Right cardiac atrium (tissue), 5 donors: Measurements from ENCODE around the gene LMAN2. TPM values are rescaled to one million over a fixed set of nuclear protein-coding genes. Genes with fewer than 3 reads are reported as not detected.
"Not testable (repeated sequence)": the region's sequence is repeated elsewhere in the genome, so short reads cannot be mapped to it uniquely, and the experiment has no call there.

Experiments used
- ATAC-seq, 2 donors: fragments of 200-7000 bp; cut with Tn5 transposase; one replicate each; pipeline versions ENCODE4 v1.8.0 to v1.9.1; 2020; ENCODE audit warnings: moderate library complexity in 2 of 2, mild to moderate bottlenecking in 1 of 2
- DNase-seq, 3 donors: peaks; one replicate each; pipeline ENCODE4 v3.0.0-alpha.2; 2020
- H3K27ac ChIP-seq: one replicate; pipeline ENCODE4 v1.5.1; 2013; ENCODE audit warnings: mild to moderate bottlenecking, low read length, control low read depth, moderate library complexity
- H3K27me3 ChIP-seq: one replicate; pipeline ENCODE4 v1.6.1; 2013; ENCODE audit not compliant: control insufficient read depth, insufficient read depth
- H3K4me1 ChIP-seq: one replicate; pipeline ENCODE4 v1.6.1; 2013; ENCODE audit warnings: low read length; ENCODE audit not compliant: control insufficient read depth, insufficient read depth
- H3K4me3 ChIP-seq: one replicate; pipeline ENCODE4 v1.5.1; 2013; ENCODE audit warnings: low read length, control low read depth
- H3K9me3 ChIP-seq: one replicate; pipeline ENCODE4 v1.6.1; 2013; ENCODE audit warnings: low read length; ENCODE audit not compliant: control insufficient read depth
- WGBS: extraction: QIAGEN DNeasy Blood & Tissue Kit; methylation state at CpG from one replicate; pipeline ENCODE4 v1.1.7; 2013; 5-methylcytosine and 5-hydroxymethylcytosine counted together
- intact Hi-C, 4 donors: fragments of 100-400 bp; cut with DNase I; formaldehyde crosslinking; loops; one replicate each; pipeline versions ENCODE4 v1.11.0 to v1.14.0; 2022 to 2023
- polyA plus RNA-seq: library from polyadenylated mRNA; stranded (reverse); fragments of 200-250 nt; gene quantifications from one replicate; pipeline ENCODE4 v1.2.3, GENCODE V29; 2013
- total RNA-seq, 4 donors: library from RNA; stranded (reverse); fragmentation: NEBNext Ultra II Directional; extraction: Animal tissue kit (Norgen Biotek cat#: 25700); gene quantifications; one replicate each; pipeline ENCODE4 v1.2.1, GENCODE V29; 2021
- donor health status: healthy with polysubstance abuse.
- donor health status: DM: no; HTN: yes; CAD: no.
- donor health status: DM: no; HTN: no; CAD: no.
- donor health status: DM: no; HTN: yes; CAD: no; lungs with severe emphysema.
- donor health status: DM: yes; HTN: yes; CAD: no.

The LMAN2 gene
- total and polyA plus RNA-seq, 5 donors: 59.0 to 109 (median 71.8) TPM

- H3K27me3 ChIP-seq: no peaks in the 10 kb centered on the region
- intact Hi-C loops: loop anchor here in 2 of 4 donors (10.0 kb wide), 2 partner anchors 195 kb away; partner anchors contain the start of gene DOK3 (in 1 of the 2)
- H3K9me3 ChIP-seq: no peaks in the 10 kb centered on the region
- 61% methylated on average over 10 of the region's 10 CpGs for WGBS
- peaks cover 3% of the 10 kb centered on the region for H3K4me1 ChIP-seq
- peak; percentile 63 to 80 (median 78) for DNase-seq
- no peak overlapping the region for H3K27ac ChIP-seq
- ATAC-seq: peak in 1 of 2 donors; percentile 15
- H3K4me3 ChIP-seq: no peak overlapping the region
Observed at GRCh38 chr5:177309351-177310191, 41.9 kb downstream of the LMAN2 start.

DNA sequence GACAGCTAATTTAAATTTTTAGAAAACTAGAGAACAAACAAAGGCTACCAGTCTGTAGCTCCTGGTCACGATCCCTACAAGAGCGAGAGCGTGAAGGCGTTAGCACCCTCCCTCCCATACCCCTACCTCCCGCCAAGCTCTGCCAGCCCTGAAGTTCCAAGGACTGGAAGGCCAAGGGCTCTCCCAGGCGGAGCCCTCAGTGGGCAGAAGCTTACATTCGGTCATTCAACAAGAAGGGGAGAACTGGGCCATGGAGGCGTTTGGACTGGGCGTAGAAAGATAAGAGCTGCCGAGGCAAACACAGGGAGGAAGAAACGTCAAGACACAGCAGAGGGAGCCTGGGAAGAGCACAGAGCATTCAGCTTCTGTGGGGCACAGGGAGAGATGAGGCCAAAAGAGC lies 42.7 kb downstream of the LMAN2 start:
- Histone ChIP-seq H3K9me3 (no peaks in the 10 kb centered on the region), H3K4me3 (no peak overlapping the region), H3K27ac (no peak overlapping the region), H3K27me3 (no peaks in the 10 kb centered on the region), H3K4me1 (peaks cover 7% of the 10 kb centered on the region)
- ATAC-seq: no peak
- intact Hi-C loops: loop anchor here in 1 of 4 donors (10.0 kb wide), 1 partner anchor 194 kb away; no protein-coding TSS in a partner anchor
- peak in 1 of 3 donors; percentile 19 for DNase-seq
- 83% methylated on average over 11 of the region's 11 CpGs for WGBS

DNA sequence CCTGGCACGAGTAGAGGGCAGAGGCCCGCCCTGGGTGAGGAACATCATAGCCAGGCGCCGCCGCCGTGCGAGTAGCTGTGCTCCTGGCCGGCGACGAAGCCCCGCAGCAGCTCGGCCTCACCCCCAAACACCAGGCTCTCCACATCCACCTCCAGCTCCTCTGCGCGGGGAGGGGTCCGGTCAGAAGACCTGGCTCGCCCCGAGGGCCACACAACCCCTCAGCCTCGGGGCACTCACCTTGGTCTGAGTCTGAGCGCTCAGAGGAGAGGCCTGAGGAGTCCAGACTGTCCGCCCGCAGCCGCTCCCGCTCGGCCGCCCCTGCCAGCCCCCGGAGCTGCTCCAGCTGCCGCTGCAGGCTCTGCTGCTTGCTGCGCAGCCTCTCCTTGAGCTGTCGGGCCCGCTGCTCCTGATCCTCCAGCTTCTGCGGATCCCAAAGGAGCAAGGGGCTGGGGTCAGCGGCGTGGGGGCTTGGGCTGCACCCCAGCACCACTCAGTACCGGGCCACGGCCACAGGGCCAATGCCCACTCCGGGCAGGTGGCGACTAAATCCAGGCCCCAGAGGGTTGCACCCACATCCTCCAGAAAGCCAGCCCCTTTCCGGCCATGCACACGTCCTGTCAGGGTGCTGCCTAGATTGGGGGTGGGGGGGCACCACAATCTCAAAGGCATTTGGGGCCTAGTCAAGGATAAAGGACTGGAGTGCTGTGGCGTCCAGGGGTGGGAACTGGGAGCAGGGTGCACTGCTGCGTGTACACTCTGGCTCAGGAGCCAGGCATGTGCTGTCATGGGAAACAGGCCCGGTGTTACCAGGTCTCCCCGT lies 43.7 kb downstream of the LMAN2 start:
- Histone ChIP-seq H3K4me3 (no peak overlapping the region), H3K27ac (no peak overlapping the region), H3K9me3 (no peaks in the 10 kb centered on the region), H3K27me3 (no peaks in the 10 kb centered on the region), H3K4me1 (peaks cover 7% of the 10 kb centered on the region)
- ATAC-seq: no peak
- 82% methylated on average over 43 of the region's 43 CpGs for WGBS
- DNase-seq: peak in 1 of 3 donors; percentile 67
- intact Hi-C loops: loop anchor here in 1 of 4 donors (10.0 kb wide), 1 partner anchor 193 kb away; no protein-coding TSS in a partner anchor

DNA sequence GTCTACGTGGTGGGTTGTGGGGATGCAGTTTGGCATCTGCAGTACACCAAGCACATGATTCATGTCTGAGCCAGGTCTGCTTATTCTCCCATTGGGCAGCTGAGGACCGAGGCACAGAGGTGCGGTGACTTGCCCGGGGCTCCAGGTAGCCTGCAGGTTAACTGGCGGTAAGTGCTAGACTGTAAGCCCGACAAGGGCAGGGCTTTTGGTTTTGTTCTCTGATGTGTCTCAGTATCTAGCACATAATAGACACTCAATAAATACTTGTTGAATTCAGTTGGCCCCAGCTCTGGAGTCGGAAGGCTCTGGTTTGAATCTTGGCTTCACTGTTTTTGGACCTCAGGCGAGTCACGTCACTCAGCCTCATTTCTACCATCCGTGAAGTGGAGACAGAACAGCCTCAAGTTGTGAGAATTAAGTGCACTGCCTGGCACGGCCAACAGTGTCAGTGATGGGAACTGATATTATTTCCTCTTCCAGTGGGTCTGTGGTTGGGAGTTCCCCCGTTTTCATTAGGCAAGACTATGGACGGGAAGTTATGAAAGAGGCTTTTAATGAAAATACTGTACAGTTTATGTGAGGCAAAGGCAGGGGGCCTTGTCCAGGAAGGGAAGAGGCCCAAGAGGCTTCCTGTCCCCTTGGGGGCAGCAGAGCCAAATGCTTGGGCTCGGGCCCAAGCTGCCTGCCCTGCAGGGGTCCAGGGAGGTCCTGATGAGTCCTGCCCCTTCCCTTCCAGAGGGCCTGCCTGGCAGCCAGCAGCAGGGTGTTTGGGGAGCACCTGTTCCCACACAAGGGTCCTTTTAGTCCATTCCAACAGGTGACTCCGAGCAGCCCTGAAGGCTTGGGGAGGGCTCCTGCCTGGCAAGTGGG lies 44.6 kb downstream of the LMAN2 start:
- intact Hi-C loops: loop anchor here in 1 of 4 donors (10.0 kb wide), 1 partner anchor 192 kb away; no protein-coding TSS in a partner anchor
- ATAC-seq: no peak
- 74% methylated on average over 15 of the region's 15 CpGs for WGBS
- no peaks in the 10 kb centered on the region for H3K27me3 ChIP-seq
- no peak overlapping the region for H3K4me3 ChIP-seq
- peak in 1 of 3 donors; percentile 69 for DNase-seq
- no peaks in the 10 kb centered on the region for H3K9me3 ChIP-seq
- no peak overlapping the region for H3K27ac ChIP-seq
- peaks cover 14% of the 10 kb centered on the region for H3K4me1 ChIP-seq

DNA sequence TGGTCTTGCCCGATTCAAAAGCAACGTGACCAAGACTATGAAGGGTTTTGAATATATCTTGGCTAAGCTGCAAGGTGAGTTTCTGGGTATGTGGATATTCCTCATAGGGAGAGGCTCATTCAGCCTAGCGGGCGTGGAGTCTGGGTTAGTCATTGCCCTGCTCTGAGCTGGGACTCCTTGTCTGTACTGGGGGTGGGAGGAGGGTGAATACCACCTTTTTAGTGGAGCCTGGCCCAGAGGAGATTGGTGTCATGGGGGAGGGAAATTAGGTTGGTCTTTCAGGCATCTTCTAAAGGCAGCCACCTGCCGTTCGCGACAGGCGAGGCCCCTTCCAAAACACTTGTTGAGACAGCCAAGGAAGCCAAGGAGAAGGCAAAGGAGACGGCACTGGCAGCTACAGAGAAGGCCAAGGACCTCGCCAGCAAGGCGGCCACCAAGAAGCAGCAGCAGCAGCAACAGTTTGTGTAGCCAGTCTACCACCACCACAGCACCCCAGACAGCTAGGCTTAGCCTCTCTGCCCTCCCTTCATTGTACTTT lies 45.3 kb downstream of the LMAN2 start:
- peaks cover 18% of the 10 kb centered on the region for H3K4me1 ChIP-seq
- H3K9me3 ChIP-seq, H3K27me3 ChIP-seq, H3K4me3 ChIP-seq, H3K27ac ChIP-seq, ATAC-seq: not testable (repeated sequence)
- intact Hi-C loops: loop anchor here in 1 of 4 donors (10.0 kb wide), 1 partner anchor 191 kb away; no protein-coding TSS in a partner anchor
- DNase-seq: peak in 1 of 3 donors; percentile 24
- 83% methylated on average over 11 of the region's 11 CpGs for WGBS

- intact Hi-C loops: loop anchor here in 1 of 4 donors (10.0 kb wide), 1 partner anchor 190 kb away; no protein-coding TSS in a partner anchor
- H3K27ac ChIP-seq: peak overlapping the region; percentile 69
- DNase-seq: peak in 1 of 3 donors; percentile 42
- H3K4me1 ChIP-seq: peaks cover 18% of the 10 kb centered on the region
- no peaks in the 10 kb centered on the region for H3K27me3 ChIP-seq
- no peaks in the 10 kb centered on the region for H3K9me3 ChIP-seq
- ATAC-seq: no peak
- peak overlapping the region; percentile 69 for H3K4me3 ChIP-seq
- 32% methylated on average over 19 of the region's 19 CpGs for WGBS
Observed at GRCh38 chr5:177304392-177305119, 46.9 kb downstream of the LMAN2 start.

DNA sequence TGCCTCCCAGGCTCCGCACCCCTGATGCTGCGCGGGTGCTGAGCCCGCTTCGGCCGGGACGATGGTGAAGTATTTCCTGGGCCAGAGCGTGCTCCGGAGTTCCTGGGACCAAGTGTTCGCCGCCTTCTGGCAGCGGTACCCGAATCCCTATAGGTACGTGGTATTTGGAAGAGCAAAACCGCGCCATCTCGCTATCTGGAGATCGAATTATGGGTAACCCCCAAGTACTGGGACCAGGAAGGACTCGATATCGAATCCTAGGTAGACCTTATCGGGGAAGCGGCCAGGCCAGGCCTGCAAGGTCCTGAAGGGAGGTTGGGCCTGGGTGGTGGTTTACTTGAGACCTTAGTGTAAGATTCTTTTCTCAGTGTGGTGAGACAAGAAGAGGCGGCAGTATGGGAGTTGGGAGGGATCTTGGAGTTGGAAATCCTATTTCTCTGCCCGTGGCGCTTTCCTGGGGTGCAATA lies 47.5 kb downstream of the LMAN2 start:
- peak overlapping the region; percentile 69 for H3K4me3 ChIP-seq
- intact Hi-C loops: loop anchor here in 1 of 4 donors (10.0 kb wide), 1 partner anchor 189 kb away; no protein-coding TSS in a partner anchor
- ATAC-seq (no peak), DNase-seq (peak in 1 of 3 donors; percentile 52)
- 1% methylated on average over 25 of the region's 25 CpGs for WGBS
- H3K4me1 ChIP-seq: peaks cover 18% of the 10 kb centered on the region
- H3K9me3 ChIP-seq: no peaks in the 10 kb centered on the region
- H3K27ac ChIP-seq: peak overlapping the region; percentile 69
- H3K27me3 ChIP-seq: no peaks in the 10 kb centered on the region

GRCh38 chr5:177303121-177303924 lies 48.1 kb downstream of the LMAN2 start, which contains the start of the genes PRELID1 and RAB24:
TSS of gene PRELID1 (plus strand) at chr5:177303799. CDS start at chr5:177303986, 187 bp downstream.
TSS of gene RAB24 (minus strand) at chr5:177303719. CDS start at chr5:177303288, 431 bp downstream.
- peak within 1 kb of the TSS; percentile 69 for H3K4me3 ChIP-seq
- intact Hi-C loops: loop anchor here in 1 of 4 donors (10.0 kb wide), 1 partner anchor 189 kb away; no protein-coding TSS in a partner anchor
- H3K9me3 ChIP-seq: no peaks in the 10 kb centered on the region
- ATAC-seq (peak; percentile 79 to 86), DNase-seq (peak; percentile 91 to 97 (median 96))
- under 1% methylated on average over 100 of the region's 100 CpGs for WGBS
- peak within 1 kb of the TSS; percentile 69 for H3K27ac ChIP-seq
- no peaks in the 10 kb centered on the region for H3K27me3 ChIP-seq
- peaks cover 18% of the 10 kb centered on the region for H3K4me1 ChIP-seq
